Small intestine (tissue), 7 donors: ENCODE results near the gene ARHGAP15. TPM values are rescaled to one million over a fixed set of nuclear protein-coding genes. Genes with fewer than 3 reads are reported as not detected.
A peak's percentile ranks its signal among the peaks of the same experiment; 100 is the strongest.

ENCODE experiments used
- DNase-seq, 2 donors: peaks; one replicate each; pipeline versions ENCODE4 v3.0.0 to v3.0.0-alpha.2; 2013
- FAIRE-seq: peaks from 2 replicates; lab custom pipeline; 2012; peaks lifted over from hg19 to GRCh38; lab: Jason Lieb, UNC
- H3K27ac ChIP-seq, 3 donors: one replicate each; pipeline ENCODE4 v1.5.1; 2013; ENCODE audit warnings: low read length in 2 of 3, mild to moderate bottlenecking in 2 of 3, control low read depth in 1 of 3, inconsistent platforms in 1 of 3, low read depth in 1 of 3, moderate library complexity in 1 of 3
- H3K27me3 ChIP-seq, 3 donors: one replicate each; pipeline ENCODE4 v1.6.1; 2013; ENCODE audit warnings: low read length in 3 of 3, inconsistent platforms in 1 of 3; ENCODE audit not compliant: control insufficient read depth in 3 of 3, insufficient read depth in 3 of 3
- H3K36me3 ChIP-seq, 3 donors: one replicate each; pipeline ENCODE4 v1.6.1; 2013; ENCODE audit warnings: low read length in 3 of 3, inconsistent platforms in 1 of 3, low read depth in 1 of 3, mild to moderate bottlenecking in 1 of 3, moderate library complexity in 1 of 3; ENCODE audit not compliant: control insufficient read depth in 3 of 3, insufficient read depth in 2 of 3
- H3K4me1 ChIP-seq, 3 donors: one replicate each; pipeline ENCODE4 v1.6.1; 2013; ENCODE audit warnings: low read length in 2 of 3, inconsistent platforms in 1 of 3, low read depth in 1 of 3, mild to moderate bottlenecking in 1 of 3, moderate library complexity in 1 of 3; ENCODE audit not compliant: control insufficient read depth in 3 of 3, insufficient read depth in 2 of 3
- H3K4me3 ChIP-seq, 3 donors: one replicate each; pipeline ENCODE4 v1.5.1; 2013; ENCODE audit warnings: low read length in 3 of 3, control low read depth in 1 of 3, inconsistent platforms in 1 of 3, low read depth in 1 of 3, mild to moderate bottlenecking in 1 of 3, moderate library complexity in 1 of 3
- H3K9me3 ChIP-seq, 2 donors: one replicate each; pipeline ENCODE4 v1.6.1; 2013; ENCODE audit warnings: low read depth in 1 of 2, low read length in 1 of 2; ENCODE audit not compliant: control insufficient read depth in 2 of 2, insufficient read depth in 1 of 2
- WGBS, 3 donors: extraction: QIAGEN DNeasy Blood & Tissue Kit; methylation state at CpG; one replicate each; pipeline ENCODE4 v1.1.7; 2013; 5-methylcytosine and 5-hydroxymethylcytosine counted together
- polyA plus RNA-seq, 4 donors: library from polyadenylated mRNA; stranded (reverse) in 3 of 4; unstranded in 1 of 4; fragments of 200-250 nt in 3 of 4; fragments of 120-200 nt in 1 of 4; gene quantifications; one replicate each; pipeline versions ENCODE4 v1.2.1 to v1.2.3, GENCODE V29; 2013
- donor health status: healthy with polysubstance abuse.
- donor health status: control.
- donor health status: control.
- donor health status: Bipolar disorder and iron deficiency.
- donor health status: healthy.

ARHGAP15 gene
- polyA plus RNA-seq, 4 donors, result 0.67 to 18.2 (median 10.1) TPM

GRCh38 chr2:143110758-143111428, 18.3 kb upstream of the ARHGAP15 start:
- 18 to 21% (median 21%) methylated on average over 6 of the region's 6 CpGs for WGBS, 3 donors
- Histone ChIP-seq H3K9me3 (no peaks in the 10 kb centered on the region), H3K36me3 (no peaks in the 10 kb centered on the region), H3K4me3 (no peak overlapping the region), H3K27ac (no peak overlapping the region), H3K4me1 (no peaks in the 10 kb centered on the region), H3K27me3 (no peaks in the 10 kb centered on the region)
- DNase-seq, result peak; percentile 59 to 70
- no peak for FAIRE-seq

- H3K9me3 ChIP-seq, result no peaks in the 10 kb centered on the region
- no peaks in the 10 kb centered on the region for H3K27me3 ChIP-seq
- H3K27ac ChIP-seq, result no peak overlapping the region
- FAIRE-seq (no peak), DNase-seq (no peak)
- no peaks in the 10 kb centered on the region for H3K4me1 ChIP-seq
- 92 to 96% (median 94%) methylated on average over 3 of the region's 3 CpGs for WGBS, 3 donors
- no peaks in the 10 kb centered on the region for H3K36me3 ChIP-seq
- no peak overlapping the region for H3K4me3 ChIP-seq
Observed at GRCh38 chr2:143117225-143117624, 12.0 kb upstream of the ARHGAP15 start.

- 45 to 72% (median 55%) methylated on average over 1 of the region's 1 CpG for WGBS, 3 donors
- Histone ChIP-seq H3K4me3 (no peak overlapping the region), H3K27ac (no peak overlapping the region), H3K36me3 (no peaks in the 10 kb centered on the region), H3K9me3 (no peaks in the 10 kb centered on the region), H3K4me1 (no peaks in the 10 kb centered on the region), H3K27me3 (no peaks in the 10 kb centered on the region)
- FAIRE-seq, result no peak
- DNase-seq, result no peak
Observed at GRCh38 chr2:143121079-143121478, 8.1 kb upstream of the ARHGAP15 start.

- Histone ChIP-seq H3K4me1 (no peaks in the 10 kb centered on the region), H3K9me3 (no peaks in the 10 kb centered on the region), H3K27ac (no peak overlapping the region), H3K36me3 (no peaks in the 10 kb centered on the region), H3K4me3 (no peak overlapping the region), H3K27me3 (no peaks in the 10 kb centered on the region)
- 82 to 92% (median 85%) methylated on average over 2 of the region's 2 CpGs for WGBS, 3 donors
- FAIRE-seq (no peak), DNase-seq (no peak)
Observed at GRCh38 chr2:143121957-143122356, 7.3 kb upstream of the ARHGAP15 start.

- Histone ChIP-seq H3K4me3 (no peak overlapping the region), H3K4me1 (no peaks in the 10 kb centered on the region), H3K27ac (no peak overlapping the region), H3K9me3 (no peaks in the 10 kb centered on the region), H3K27me3 (no peaks in the 10 kb centered on the region), H3K36me3 (no peaks in the 10 kb centered on the region)
- DNase-seq (no peak), FAIRE-seq (no peak)
- 30 to 50% (median 41%) methylated on average over 4 of the region's 4 CpGs for WGBS, 3 donors
Observed at GRCh38 chr2:143123911-143124310, 5.3 kb upstream of the ARHGAP15 start.

- no peaks in the 10 kb centered on the region for H3K9me3 ChIP-seq
- 73 to 80% (median 79%) methylated on average over 2 of the region's 2 CpGs for WGBS, 3 donors
- no peaks in the 10 kb centered on the region for H3K36me3 ChIP-seq
- DNase-seq (no peak), FAIRE-seq (no peak)
- H3K4me3 ChIP-seq, result no peak overlapping the region
- no peaks in the 10 kb centered on the region for H3K27me3 ChIP-seq
- no peak overlapping the region for H3K27ac ChIP-seq
- no peaks in the 10 kb centered on the region for H3K4me1 ChIP-seq
Observed at GRCh38 chr2:143124445-143124844, 4.8 kb upstream of the ARHGAP15 start.

GRCh38 chr2:143125717-143126116, 3.5 kb upstream of the ARHGAP15 start:
- Histone ChIP-seq H3K27ac (no peak overlapping the region), H3K27me3 (no peaks in the 10 kb centered on the region), H3K4me3 (no peak overlapping the region), H3K9me3 (no peaks in the 10 kb centered on the region), H3K36me3 (no peaks in the 10 kb centered on the region), H3K4me1 (no peaks in the 10 kb centered on the region)
- WGBS, 3 donors, result 61 to 72% (median 64%) methylated on average over 2 of the region's 2 CpGs
- DNase-seq, result no peak
- FAIRE-seq, result no peak

GRCh38 chr2:143132355-143132754, 3.1 kb downstream of the ARHGAP15 start:
- H3K4me1 ChIP-seq, result no peaks in the 10 kb centered on the region
- DNase-seq (no peak), FAIRE-seq (no peak)
- 36 to 49% (median 47%) methylated on average over 2 of the region's 2 CpGs for WGBS, 3 donors
- H3K27me3 ChIP-seq, result no peaks in the 10 kb centered on the region
- H3K27ac ChIP-seq, result no peak overlapping the region
- H3K9me3 ChIP-seq, result no peaks in the 10 kb centered on the region
- H3K4me3 ChIP-seq, result no peak overlapping the region
- H3K36me3 ChIP-seq, result no peaks in the 10 kb centered on the region

- no peaks in the 10 kb centered on the region for H3K36me3 ChIP-seq
- WGBS, 3 donors, result 78 to 96% (median 93%) methylated on average over 2 of the region's 2 CpGs
- no peaks in the 10 kb centered on the region for H3K9me3 ChIP-seq
- no peak overlapping the region for H3K27ac ChIP-seq
- no peaks in the 10 kb centered on the region for H3K27me3 ChIP-seq
- no peak overlapping the region for H3K4me3 ChIP-seq
- H3K4me1 ChIP-seq, result no peaks in the 10 kb centered on the region
- no peak for DNase-seq
- no peak for FAIRE-seq
Observed at GRCh38 chr2:143133783-143134182, 4.6 kb downstream of the ARHGAP15 start.
